ENCODE data around the gene FGF2.
"Not testable (repeated sequence)": the region's sequence is repeated elsewhere in the genome, so short reads cannot be mapped to it uniquely, and the experiment has no call there.

Gene FGF2

DNA sequence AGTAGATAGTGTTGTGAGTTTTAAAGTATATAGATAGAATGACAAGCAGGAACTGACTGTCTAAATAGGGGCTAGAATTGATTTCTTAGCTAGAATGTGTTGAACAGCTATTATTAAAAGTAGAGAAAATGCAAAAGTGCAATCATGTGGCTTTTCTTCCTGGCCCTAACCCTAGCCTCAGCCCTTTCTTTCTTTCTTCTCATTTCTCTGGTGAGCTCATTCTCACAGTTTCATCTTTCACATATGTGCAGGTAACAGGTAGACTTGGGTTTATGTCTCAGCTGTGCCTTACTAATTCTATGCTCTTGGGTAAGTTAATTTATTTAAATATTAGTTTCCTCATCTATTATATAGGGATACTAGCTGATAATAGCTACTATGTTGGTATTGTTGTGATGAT lies 24.9 kb downstream of the FGF2 start:
- DNase-seq = no peak

DNA sequence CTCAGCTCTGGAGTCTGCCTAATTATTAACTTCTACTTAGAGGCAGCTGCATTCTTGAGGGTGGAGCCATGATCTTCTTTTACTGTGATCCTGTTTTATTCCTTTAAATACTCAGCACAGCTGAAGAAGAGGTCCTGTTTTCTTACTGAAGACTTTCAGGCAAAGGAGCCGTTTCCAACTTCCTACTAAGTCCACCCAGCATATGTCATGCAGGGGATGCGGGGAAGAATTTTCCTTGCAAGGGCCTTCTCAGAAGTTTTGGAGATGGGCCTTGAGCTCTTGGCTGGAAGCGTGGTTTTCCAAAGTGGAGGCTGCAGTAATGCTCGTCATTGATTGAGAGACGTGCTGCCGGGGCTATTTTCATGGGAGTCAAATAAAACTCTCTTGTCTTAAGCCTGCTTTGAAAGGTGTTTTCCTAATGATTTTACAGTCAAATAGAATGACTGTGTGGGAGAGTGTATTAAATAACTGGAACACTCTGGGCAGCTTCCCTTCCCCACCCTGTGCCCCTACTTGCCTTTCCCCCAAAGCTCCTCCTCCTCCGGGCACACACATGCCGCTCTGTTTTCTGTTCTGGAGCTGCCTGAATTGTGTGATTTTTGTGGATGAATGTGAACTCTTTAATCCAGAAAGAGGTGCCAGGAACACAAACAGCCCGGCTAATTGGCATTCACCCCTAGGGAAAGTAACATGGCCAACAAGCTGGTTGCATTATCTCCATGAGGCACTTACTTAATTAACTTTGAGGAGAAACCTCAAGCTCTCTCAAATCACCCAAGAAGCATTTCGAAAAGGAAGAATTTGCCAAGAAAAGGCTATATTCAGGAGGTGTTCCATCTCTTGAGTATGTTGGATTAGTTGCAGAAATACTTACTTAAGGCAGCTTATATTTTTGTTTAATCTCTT lies 28.1 kb downstream of the FGF2 start:
- no peak for DNase-seq

DNA sequence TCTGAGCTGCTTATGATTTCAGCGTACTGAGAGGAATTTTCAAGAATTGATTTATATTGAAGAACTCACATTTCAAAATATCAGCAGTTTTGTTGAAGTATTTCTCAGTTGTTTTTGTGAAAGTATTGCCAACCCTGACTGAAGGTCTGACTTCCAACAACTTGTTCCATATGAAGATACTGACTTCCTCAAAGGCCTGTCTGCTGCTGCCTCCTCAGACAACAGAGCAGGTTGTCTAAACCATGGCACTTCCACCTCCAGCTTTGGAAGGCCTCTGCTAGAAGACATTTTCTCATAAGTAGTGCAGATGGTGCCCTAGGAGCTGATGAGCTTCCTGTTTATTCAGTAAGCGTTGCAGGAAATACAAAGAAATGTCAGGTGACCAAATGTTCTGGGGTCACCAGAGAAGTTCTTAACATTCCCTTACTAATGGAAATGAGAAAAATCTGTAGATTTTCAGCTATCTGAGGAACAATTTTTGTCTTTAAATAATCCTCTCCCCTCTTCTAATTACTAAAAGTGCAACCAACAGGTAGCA lies 28.8 kb downstream of the FGF2 start:
- DNase-seq = no peak

DNA sequence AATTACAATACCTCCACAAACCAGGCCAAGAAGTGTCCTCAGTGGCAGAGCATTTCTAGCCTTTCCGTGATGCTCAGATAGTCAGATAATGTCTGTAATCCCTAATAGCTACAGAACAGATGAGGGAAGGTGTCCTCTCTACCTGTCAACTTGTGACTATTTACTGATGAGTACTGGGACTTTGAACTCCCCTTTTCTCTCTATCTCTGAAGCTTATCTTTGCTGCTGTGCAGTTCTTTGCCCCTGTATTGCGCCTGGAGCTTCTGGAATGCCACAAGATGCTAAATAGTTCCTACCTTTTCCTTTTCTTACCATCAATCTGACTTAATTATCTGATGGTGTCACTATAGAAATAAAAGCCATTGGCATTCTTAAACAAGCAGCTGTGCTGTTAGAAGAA lies 30.5 kb downstream of the FGF2 start:
- DNase-seq = no peak

DNA sequence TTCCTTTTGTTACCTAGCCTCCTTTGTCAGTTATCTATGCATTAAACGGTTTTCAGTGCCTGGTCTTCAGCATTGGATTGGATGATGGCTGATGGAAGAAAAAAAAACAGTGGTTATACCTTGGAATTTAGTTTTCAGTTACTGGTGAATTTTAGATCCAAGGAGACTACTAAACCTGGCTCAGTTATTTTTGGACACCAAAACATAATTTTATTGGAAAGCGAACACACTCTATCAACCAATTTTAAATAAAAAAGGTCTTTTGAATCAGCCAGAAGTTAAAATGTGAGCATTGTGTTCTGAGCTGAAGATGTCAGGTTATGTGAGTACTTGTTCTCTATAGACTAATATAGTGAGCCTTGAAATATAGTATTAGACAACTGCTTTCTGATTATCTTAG lies 32.1 kb downstream of the FGF2 start:
- DNase-seq = no peak

DNA sequence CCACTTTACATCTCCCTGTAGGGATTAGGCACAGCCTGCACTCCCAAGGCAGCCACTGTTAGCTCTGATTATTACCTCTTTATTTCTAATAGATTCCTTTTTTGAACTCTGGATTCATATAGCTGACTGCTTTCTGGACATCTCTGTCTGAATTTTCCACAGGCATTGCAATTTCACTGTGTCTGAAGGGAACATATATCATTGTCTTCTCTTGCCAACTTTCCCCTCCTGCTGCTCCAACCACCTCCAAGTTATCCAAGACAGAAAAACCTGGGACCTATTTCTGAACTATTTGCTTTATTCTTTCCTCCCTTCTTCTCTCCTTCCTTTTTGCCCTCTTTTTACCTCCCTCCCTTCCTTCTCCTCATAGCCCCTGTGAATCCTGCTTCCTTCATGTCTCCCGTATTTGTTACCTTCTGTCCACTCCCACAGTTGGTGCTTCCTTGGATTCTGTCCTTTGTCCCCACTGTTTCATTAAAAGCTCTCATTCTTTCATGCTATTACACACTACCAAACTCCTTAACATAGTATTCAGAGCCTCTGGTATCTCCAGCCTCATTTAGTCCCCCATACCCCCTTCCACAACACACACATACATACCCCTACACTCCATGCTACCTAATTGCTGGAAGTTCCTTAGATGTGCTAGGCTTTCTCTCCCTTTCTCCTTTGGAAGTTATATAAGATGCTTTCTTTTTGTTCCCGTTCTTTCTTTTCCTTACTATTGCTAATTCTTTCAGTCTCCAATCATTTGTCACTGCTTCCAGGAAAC lies 34.7 kb downstream of the FGF2 start:
- no peak for DNase-seq

DNA sequence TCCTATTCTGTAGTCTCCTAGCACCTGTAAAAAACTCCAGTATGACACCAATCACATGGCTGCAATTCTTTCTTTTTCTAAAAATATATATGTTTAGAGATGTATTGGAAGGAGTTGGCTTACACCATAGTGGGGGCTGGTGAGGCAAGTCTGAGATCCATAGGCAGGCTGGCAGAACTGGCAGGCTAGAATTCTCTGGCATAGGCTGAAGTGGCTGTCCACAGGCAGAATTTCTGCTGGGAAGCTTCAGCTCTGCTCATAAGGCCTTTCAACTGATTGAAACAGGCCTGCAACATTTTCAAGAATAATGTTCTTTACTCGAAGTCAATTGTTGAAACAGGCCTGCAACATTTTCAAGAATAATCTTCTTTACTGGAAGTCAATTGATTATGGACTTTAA lies 37.0 kb downstream of the FGF2 start:
- DNase-seq = no peak

DNA sequence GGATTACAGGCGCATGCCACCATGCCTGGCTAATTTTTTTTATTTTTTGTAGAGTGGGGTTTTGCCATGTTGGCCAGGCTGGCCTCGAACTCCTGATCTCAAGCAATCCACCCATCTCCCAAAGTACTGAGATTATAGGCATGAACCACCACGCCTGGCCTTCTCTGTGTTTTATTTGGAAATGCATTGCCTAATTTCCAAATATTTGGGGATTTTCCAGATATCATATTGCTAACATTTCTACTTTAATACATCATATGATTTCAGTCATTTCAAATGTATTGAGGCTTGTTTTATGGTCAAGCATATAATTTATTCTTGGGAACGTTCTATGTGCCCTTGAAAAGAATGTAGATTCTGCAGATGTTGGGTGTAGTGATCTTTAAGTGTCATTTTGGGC lies 38.8 kb downstream of the FGF2 start:
- DNase-seq = no peak

DNA sequence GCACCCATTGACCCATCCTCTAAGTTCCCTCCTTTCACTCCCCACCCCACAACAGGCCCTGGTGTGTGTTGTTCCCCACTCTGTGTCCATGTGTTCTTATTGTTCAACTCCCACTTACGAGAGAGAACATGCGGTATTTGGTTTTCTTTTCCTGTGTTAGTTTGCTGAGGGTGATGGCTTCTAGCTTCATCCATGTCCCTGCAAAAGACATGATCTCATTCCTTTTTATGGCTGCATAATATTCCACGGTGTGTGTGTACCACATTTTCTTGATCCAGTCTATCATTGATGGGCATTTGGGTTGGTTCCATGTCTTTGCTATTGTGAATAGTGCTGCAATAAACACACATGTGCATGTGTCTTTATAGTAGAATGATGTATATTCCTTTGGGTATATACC lies 41.6 kb downstream of the FGF2 start:
- DNase-seq = not testable (repeated sequence)

DNA sequence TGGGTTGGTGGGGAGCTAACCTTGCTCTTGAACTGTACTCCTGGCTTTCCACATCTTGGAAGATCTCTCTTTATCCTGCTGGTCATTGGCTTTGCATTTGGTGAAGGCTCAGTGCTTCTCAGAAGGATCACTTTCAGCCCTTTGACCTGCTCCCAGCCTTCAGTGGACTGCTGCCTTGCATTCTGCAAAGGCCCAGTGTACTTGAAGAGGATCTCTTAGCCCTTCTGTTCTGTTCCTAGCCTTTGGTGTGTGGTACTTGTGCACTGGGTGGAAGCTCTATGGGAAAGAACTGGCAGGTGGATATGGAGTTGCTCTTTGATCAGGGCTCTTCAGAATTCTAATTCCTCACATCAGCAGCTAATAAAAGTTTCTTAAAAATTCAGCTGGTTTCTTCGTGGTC lies 46.5 kb downstream of the FGF2 start:
- DNase-seq = no peak

DNA sequence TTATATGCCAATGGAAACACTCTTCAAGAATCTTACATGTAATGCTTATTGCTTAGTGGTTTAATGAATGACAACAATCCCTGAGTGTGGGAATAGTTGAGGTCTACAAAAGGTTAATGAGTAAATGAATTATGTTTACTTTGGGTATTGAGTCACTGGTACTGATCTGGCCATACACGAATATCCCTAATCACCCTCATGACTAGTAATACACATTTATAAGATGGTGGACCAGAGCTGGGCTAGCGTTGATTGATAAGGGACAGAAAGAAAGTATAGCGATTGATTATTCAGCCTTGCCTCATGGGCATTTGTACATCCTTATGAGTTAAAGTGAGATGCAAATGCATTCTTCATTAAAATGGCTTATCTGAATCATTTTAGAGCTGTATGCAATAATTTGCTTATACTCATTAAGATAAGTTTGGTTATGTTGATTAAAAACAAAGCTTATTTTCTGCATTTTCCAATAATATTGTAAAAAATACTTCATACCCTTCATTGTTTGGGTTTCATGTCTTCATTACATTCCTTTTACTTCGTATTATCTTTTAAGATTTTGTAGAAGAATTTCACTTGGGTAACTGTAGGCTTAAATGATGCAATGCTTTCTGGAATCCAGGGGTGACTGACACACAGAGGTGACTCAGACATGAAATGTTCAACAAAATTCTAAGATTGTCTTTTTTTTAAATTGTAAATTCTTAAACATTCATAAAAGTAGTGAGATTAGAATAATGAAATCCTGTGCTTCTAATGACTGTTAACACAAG lies 47.4 kb downstream of the FGF2 start:
- DNase-seq = no peak

DNA sequence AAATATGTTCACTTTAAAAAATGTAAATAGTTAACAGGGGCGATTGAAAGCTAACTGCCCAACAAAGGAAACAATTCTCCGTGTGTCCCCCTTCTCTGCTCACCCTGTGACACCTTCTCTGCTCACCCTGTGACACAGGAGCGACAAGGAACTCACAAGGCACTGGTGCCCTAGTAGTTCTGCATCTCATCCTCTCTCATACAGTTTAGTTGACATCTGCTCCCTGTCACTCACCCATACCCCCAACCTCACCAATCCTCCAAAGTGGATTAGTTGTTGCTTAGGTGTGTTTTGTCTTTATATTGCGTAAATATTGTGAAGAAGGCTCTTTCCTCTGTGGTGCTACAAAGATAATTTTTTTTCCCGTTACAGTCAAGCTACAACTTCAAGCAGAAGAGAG lies 49.3 kb downstream of the FGF2 start:
- no peak for DNase-seq

DNA sequence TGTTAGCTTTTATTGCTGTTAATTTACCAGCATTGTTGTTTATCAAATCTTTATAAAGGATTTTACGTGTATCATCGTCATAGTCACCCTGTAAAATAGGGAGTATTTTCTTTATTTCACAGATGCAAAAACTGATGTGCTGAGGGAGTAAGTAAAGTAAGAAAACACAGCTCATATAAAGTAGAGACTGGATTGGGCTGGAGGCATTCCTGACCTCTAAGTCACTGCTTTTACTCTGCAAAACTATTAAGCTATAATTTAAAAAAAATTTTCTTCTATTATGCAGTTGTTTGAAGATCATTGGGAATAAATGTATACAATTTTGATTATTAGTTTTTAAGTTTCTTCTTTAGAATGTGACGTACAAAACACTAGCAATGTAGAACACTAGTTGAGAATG lies 49.8 kb downstream of the FGF2 start:
- DNase-seq = no peak

DNA sequence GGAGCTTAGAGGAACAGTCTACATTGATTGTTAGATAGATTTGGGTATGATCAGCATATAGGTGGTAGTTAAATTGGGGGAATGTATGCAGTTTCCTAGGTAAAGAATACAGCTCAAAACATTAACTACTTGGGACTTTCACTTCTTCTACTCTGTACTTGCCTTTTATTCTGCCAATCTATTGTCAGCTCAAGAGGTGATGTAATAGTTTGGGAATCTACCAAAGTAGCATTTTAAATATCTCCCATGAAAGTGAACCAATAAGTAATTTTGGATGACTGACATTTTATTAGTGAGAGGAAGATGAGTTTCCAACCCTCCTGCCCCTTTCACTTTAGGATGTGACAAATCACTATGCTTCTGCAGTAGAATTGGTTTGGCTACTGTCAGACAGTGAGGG lies 52.4 kb downstream of the FGF2 start:
- no peak for DNase-seq

DNA sequence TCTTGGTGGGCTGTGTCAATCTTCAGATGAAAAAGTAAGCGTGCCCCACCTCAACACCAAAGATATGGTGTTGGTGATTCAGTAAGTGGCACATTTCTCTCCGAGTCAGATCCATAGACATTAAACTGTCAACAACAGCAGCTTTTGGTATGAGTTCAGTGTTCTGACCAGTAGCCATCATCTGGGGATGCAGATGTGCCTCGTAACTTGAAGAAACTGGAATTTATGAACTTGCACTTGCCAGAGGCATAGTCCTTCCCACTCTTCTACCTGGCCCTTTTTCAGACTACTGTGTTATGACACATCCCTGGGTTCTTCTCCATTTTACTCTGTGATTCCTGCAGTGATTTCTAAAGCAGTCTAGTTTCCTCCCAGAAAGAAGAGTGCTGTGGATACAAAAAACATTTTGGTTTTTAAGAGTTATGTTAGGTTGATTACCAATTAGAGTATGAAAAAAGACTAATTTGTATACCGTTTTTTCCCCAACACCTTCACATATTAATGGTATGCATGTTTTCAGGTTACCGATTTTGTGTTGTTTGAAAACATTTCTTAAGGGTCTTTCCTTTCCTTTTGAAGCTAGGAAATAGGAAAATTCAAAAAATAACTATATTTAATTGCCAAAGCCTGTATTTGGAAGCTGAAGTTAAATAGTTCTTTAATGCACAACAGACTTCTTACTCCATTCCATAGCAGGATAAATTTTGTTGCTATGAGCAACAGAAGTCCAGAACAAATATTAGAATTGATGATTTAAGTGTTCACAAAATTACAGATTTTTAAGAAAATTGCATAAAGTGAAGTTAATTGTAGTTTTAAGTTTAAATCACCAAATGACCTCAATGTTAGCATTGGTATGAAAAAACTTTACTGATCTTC lies 56.5 kb downstream of the FGF2 start:
- DNase-seq = no peak

DNA sequence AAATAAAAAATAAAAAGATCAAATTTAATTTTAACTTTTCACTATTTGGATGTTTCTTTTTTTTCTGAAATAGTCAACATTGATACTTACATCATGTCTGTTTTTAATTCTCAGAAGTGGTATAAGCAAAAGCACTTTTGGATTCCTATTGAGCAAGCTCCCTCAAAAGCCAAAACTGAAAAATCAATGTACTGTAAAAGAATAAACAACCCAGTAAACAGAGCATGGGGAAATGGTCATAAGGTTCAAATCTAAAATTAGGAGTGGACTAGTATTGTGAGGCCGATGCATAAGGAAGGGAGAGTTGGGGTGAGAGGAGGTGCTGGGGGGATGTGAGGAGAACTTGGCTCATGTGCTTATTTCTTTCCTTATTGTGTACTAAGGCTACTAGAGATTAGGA lies 57.9 kb downstream of the FGF2 start:
- no peak for DNase-seq

DNA sequence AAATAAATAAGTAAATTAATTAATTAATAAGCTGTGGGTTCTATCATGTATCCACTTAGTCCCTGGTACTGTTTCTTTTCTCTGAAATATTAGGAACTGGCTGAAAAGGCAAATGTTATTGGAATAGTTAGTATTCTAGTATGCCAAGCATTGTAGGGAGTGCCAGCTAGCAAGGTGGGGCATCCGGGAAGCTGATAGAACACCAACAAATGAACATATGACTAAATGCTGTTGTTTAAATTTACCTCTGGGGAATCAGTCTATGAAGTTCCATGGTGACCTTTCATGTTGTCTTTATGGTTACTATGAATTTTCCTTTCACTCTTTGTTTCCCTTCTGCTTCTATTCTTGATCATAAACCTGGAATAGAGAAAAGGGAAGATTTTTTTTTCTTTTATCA lies 63.1 kb downstream of the FGF2 start:
- no peak for DNase-seq

DNA sequence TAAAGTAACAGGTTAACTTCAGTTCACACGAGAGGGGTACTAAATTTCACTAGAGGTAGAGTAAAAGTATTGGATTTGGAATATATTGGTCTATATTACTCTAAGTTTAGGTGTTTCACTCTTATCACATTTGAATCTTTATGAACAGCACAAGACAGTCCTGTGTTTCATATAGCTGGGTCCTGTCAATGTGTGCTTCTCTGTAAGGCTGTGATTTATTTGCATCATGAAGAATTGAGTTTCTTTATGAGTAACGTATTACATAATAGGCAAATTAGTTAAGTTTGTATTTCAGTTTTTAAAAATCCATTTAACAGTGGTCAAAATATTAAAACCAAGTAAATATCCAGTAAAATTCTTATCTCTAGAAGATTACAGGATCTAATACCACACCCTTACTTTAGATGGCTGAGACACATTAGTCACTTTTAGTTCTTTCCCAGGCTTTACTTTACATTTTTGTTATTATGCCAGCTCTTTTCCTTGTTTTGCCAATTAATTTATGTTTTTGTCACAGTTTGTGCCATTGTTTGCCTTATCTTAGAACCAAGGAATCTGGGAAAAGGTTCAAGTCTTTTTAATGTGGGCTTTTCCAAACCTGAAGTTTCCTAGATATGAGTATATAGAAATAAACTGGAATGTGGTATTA lies 63.6 kb downstream of the FGF2 start:
- no peak for DNase-seq

DNA sequence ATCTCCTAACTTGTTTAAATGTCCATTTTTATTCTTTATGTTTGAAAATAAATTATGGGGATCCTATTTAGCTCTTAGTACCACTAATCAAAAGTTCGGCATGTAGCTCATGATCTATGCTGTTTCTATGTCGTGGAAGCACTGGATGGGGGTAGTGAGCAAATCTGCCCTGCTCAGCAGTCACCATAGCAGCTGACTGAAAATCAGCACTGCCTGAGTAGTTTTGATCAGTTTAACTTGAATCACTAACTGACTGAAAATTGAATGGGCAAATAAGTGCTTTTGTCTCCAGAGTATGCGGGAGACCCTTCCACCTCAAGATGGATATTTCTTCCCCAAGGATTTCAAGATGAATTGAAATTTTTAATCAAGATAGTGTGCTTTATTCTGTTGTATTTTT lies 68.2 kb downstream of the FGF2 start:
- DNase-seq = no peak

DNA sequence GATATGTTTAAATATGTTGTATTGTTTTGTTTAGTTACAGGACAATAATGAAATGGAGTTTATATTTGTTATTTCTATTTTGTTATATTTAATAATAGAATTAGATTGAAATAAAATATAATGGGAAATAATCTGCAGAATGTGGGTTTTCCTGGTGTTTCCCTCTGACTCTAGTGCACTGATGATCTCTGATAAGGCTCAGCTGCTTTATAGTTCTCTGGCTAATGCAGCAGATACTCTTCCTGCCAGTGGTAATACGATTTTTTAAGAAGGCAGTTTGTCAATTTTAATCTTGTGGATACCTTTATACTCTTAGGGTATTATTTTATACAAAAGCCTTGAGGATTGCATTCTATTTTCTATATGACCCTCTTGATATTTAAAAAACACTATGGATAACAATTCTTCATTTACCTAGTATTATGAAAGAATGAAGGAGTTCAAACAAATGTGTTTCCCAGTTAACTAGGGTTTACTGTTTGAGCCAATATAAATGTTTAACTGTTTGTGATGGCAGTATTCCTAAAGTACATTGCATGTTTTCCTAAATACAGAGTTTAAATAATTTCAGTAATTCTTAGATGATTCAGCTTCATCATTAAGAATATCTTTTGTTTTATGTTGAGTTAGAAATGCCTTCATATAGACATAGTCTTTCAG lies 68.8 kb downstream of the FGF2 start:
- no peak for DNase-seq

DNA sequence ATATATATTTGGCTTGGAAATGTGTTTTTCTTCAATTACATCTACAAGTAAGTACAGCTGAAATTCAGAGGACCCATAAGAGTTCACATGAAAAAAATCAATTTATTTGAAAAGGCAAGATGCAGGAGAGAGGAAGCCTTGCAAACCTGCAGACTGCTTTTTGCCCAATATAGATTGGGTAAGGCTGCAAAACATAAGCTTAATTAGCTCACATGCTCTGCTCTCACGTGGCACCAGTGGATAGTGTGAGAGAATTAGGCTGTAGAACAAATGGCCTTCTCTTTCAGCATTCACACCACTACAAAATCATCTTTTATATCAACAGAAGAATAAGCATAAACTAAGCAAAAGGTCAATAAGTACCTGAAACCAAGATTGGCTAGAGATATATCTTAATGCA lies 69.6 kb downstream of the FGF2 start:
- no peak for DNase-seq
